Stomach (tissue), 4 donors: ENCODE results near the gene RHOT1.

ENCODE experiments used
- CTCF ChIP-seq, 7 experiments: fragments of 450-650 bp in 4 of 7; fragments of 200-600 bp in 3 of 7; sonication (generic) in 3 of 7; IDR thresholded peaks; one replicate each; pipeline ENCODE4 v1.5.1; 2016 to 2019; ENCODE audit warnings: antibody characterized with exemption in 7 of 7, control low read depth in 2 of 7, mild to moderate bottlenecking in 1 of 7
- EP300 ChIP-seq: sonication (generic); formaldehyde crosslinking; IDR thresholded peaks from one replicate; pipeline ENCODE4 v1.6.1; 2017; ENCODE audit warnings: antibody characterized with exemption

GRCh38 chr17:32197987-32198386 is 55.7 kb downstream of the RHOT1 start:
- TF ChIP-seq CTCF (IDR thresholded peaks at IDR 0.05), result no peak
- no peak for TF ChIP-seq EP300
